Subcutaneous adipose tissue (tissue), 4 donors: ENCODE data around the gene GRID1. TPM values are rescaled to one million over a fixed set of nuclear protein-coding genes. Genes with fewer than 3 reads are reported as not detected.

Experiments used
- CTCF ChIP-seq: fragments of 450-650 bp; IDR thresholded peaks from one replicate; pipeline ENCODE4 v1.5.1; 2016; ENCODE audit warnings: low read depth, mild to moderate bottlenecking, control low read depth, antibody characterized with exemption, moderate library complexity
- total RNA-seq, 4 donors: library from RNA; depleted of rRNA; stranded (reverse); fragments of >200 nt; gene quantifications; one replicate each; pipeline ENCODE4 v1.1.0, GENCODE V29; 2016

GRID1 gene
- total RNA-seq, 4 donors from 2014 or later = 0.49 to 2.0 (median 1.1) TPM

GRCh38 chr10:86243651-86244155 lies 122.9 kb downstream of the GRID1 start:
- TF ChIP-seq CTCF = no peak

- no peak for TF ChIP-seq CTCF
Observed at GRCh38 chr10:86242761-86243160, 123.8 kb downstream of the GRID1 start.

GRCh38 chr10:86234541-86235270 lies 131.9 kb downstream of the GRID1 start:
- no peak for TF ChIP-seq CTCF

GRCh38 chr10:86234107-86234506 lies 132.5 kb downstream of the GRID1 start:
- TF ChIP-seq CTCF = no peak

GRCh38 chr10:86233131-86233530 lies 133.5 kb downstream of the GRID1 start:
- no peak for TF ChIP-seq CTCF

GRCh38 chr10:86232644-86233043 lies 134.0 kb downstream of the GRID1 start:
- no peak for TF ChIP-seq CTCF

- no peak for TF ChIP-seq CTCF
Observed at GRCh38 chr10:86231796-86232560, 134.6 kb downstream of the GRID1 start.
